Spleen (tissue), 11 donors: ENCODE data around the gene RGMA. TPM values are rescaled to one million over a fixed set of nuclear protein-coding genes. Genes with fewer than 3 reads are reported as not detected.
A peak's percentile ranks its signal among the peaks of the same experiment; 100 is the strongest.

Experiments used
- DNase-seq: peaks from one replicate; pipeline ENCODE4 v3.0.0-alpha.2; 2020
- H3K27ac ChIP-seq, 8 donors: fragments of 200-600 bp; sonication (generic) in 7 of 8; 1 replicate in 4 of 8; 2 replicates in 4 of 8; pipeline versions ENCODE4 v1.5.0 to v1.8.0; 2016 to 2021; ENCODE audit warnings: inconsistent platforms in 4 of 8, mild to moderate bottlenecking in 4 of 8, moderate library complexity in 1 of 8
- H3K27me3 ChIP-seq, 7 donors: fragments of 200-600 bp; sonication (generic) in 6 of 7; replicated peaks in 1 of 7; 1 replicate in 4 of 7; 2 replicates in 3 of 7; pipeline versions ENCODE4 v1.5.0 to v1.8.0; 2016 to 2021; ENCODE audit warnings: inconsistent platforms in 3 of 7, mild to moderate bottlenecking in 1 of 7
- H3K36me3 ChIP-seq, 6 donors: fragments of 200-600 bp; sonication (generic) in 5 of 6; 1 replicate in 4 of 6; 2 replicates in 2 of 6; pipeline versions ENCODE4 v1.5.0 to v1.8.0; 2016 to 2021; ENCODE audit warnings: inconsistent platforms in 2 of 6
- H3K4me1 ChIP-seq, 6 donors: fragments of 200-600 bp; sonication (generic) in 5 of 6; 1 replicate in 3 of 6; 2 replicates in 3 of 6; pipeline versions ENCODE4 v1.5.0 to v1.8.0; 2016 to 2021; ENCODE audit warnings: inconsistent platforms in 3 of 6
- H3K4me3 ChIP-seq, 8 donors: fragments of 200-600 bp; sonication (generic) in 7 of 8; 1 replicate in 4 of 8; 2 replicates in 4 of 8; pipeline versions ENCODE4 v1.5.0 to v1.8.0; 2016 to 2021; ENCODE audit warnings: inconsistent platforms in 4 of 8, mild to moderate bottlenecking in 4 of 8, moderate library complexity in 2 of 8
- H3K9me3 ChIP-seq, 8 donors: fragments of 200-600 bp; sonication (generic) in 7 of 8; 1 replicate in 4 of 8; 2 replicates in 4 of 8; pipeline versions ENCODE4 v1.5.0 to v1.8.0; 2016 to 2021; ENCODE audit warnings: inconsistent platforms in 4 of 8
- CTCF ChIP-seq, 11 experiments: fragments of 200-600 bp in 7 of 11; fragments of 450-650 bp in 4 of 11; sonication (generic) in 4 of 11; IDR thresholded peaks in 8 of 11; conservative IDR thresholded peaks in 3 of 11; 1 replicate in 7 of 11; 2 replicates in 4 of 11; pipeline versions ENCODE4 v1.4.0 to v1.8.0; 2016 to 2021; ENCODE audit warnings: antibody characterized with exemption in 11 of 11, inconsistent platforms in 4 of 11, mild to moderate bottlenecking in 1 of 11
- POLR2A ChIP-seq, 3 donors: fragments of 450-650 bp; IDR thresholded peaks; one replicate each; pipeline ENCODE4 v1.5.1; 2017; ENCODE audit warnings: antibody characterized with exemption in 3 of 3, mild to moderate bottlenecking in 1 of 3
- POLR2AphosphoS5 ChIP-seq, 3 donors: sonication (generic); formaldehyde crosslinking; IDR thresholded peaks; one replicate each; pipeline ENCODE4 v1.5.1; 2017; ENCODE audit warnings: antibody characterized with exemption in 3 of 3
- WGBS, 5 donors: extraction: QIAGEN DNeasy Blood & Tissue Kit in 3 of 5; methylation state at CpG; one replicate each; pipeline versions ENCODE4 v1.1.5 to v1.1.7; 2013 to 2018; 5-methylcytosine and 5-hydroxymethylcytosine counted together
- intact Hi-C: fragments of 100-400 bp; cut with DNase I; formaldehyde crosslinking; loops from one replicate; pipeline ENCODE4 v1.15.0; 2023; ENCODE audit warnings: low total_unique reads
- polyA plus RNA-seq, 3 donors: library from polyadenylated mRNA; stranded (reverse); fragments of 200-250 nt; gene quantifications; one replicate each; pipeline ENCODE4 v1.2.1, GENCODE V29; 2013
- total RNA-seq, 7 donors: library from RNA; depleted of rRNA in 3 of 7; stranded (reverse); fragments of >200 nt in 3 of 7; fragmentation: NEBNext Ultra II Directional in 4 of 7; extraction: Animal tissue kit (Norgen Biotek cat#: 25700) in 4 of 7; gene quantifications; one replicate each; pipeline versions ENCODE4 v1.1.0 to v1.2.1, GENCODE V29; 2016 to 2021
- donor health status: healthy with polysubstance abuse.
- donor health status: DM: no; HTN: no; CAD: no; lungs with moderate emphysema.
- donor health status: DM: no; HTN: no; CAD: no.
- donor health status: Bipolar disorder and iron deficiency.
- donor health status: healthy.
- donor health status: DM: no; HTN: no; CAD: no.
- donor health status: DM: yes; HTN: yes; CAD: no.

RGMA gene
- total and polyA plus RNA-seq, 10 donors = 0.37 to 3.1 (median 1.2) TPM

GRCh38 chr15:93029214-93029835, 59.7 kb downstream of the RGMA start:
- Histone ChIP-seq H3K36me3 (peaks cover 0 to 40% (median 29%) of the 10 kb centered on the region in 6 donors), H3K27ac (peak overlapping the region in 7 of 8 donors; percentile 80 to 95 (median 85)), H3K4me1 (peaks cover 6 to 69% (median 54%) of the 10 kb centered on the region in 6 donors), H3K27me3 (peaks cover 0 to 4% (median 0%) of the 10 kb centered on the region in 7 donors), H3K4me3 (peak overlapping the region in 1 of 8 donors; percentile 37), H3K9me3 (no peaks in the 10 kb centered on the region)
- peak; percentile 81 for DNase-seq
- intact Hi-C loops = no loop called here
- 37 to 66% (median 56%) methylated on average over 14 to 17 of the region's 17 CpGs for WGBS, 5 donors
- TF ChIP-seq POLR2AphosphoS5 (IDR thresholded peaks at IDR 0.05) (peak in 2 of 3 donors; percentile 29 to 47), POLR2A (IDR thresholded peaks at IDR 0.05) (no peak)

DNA sequence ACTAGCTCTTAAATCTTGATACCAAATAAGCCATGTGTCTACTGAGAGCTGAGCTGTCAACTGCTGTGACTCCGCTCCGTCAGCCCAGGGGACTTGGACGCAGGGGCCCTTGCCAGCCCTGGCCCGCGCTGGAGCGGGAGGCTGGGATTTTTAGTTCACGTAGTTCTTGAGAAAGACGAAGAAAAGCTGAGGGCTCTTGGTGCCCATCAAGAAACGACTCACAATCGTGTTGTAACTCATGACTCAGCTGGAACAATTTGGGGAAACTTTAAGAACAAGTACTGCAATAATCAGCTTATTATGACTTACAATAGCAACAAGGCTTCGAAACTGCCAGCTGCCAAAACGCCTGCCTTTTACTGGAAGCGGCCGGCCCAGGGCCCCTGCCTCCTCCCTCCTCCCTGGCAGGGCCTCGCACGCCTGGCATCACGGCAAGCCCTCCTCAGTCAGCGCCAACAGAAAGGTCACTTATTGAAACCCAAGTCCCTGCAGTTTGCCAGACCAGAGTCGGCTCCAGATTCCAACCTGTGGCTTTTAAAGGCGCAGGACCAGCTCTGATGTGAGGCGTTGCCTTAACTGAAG, 60.3 kb downstream of the RGMA start:
- Histone ChIP-seq H3K36me3 (peaks cover 0 to 46% (median 34%) of the 10 kb centered on the region in 6 donors), H3K9me3 (no peaks in the 10 kb centered on the region), H3K27me3 (peaks cover 0 to 4% (median 0%) of the 10 kb centered on the region in 7 donors), H3K27ac (peak overlapping the region in 7 of 8 donors; percentile 80 to 95 (median 85)), H3K4me3 (peak overlapping the region in 1 of 8 donors; percentile 37), H3K4me1 (peaks cover 6 to 73% (median 54%) of the 10 kb centered on the region in 6 donors)
- WGBS, 5 donors = 45 to 75% (median 52%) methylated on average over 21 of the region's 21 CpGs
- DNase-seq = peak; percentile 89
- intact Hi-C loops = no loop called here
- TF ChIP-seq POLR2AphosphoS5 (IDR thresholded peaks at IDR 0.05) (peak; percentile 35 to 81 (median 59)), CTCF (IDR thresholded peaks at IDR 0.05 in 8 of 11, conservative IDR thresholded peaks at IDR 0.05 in 3 of 11) (no peak)

DNA sequence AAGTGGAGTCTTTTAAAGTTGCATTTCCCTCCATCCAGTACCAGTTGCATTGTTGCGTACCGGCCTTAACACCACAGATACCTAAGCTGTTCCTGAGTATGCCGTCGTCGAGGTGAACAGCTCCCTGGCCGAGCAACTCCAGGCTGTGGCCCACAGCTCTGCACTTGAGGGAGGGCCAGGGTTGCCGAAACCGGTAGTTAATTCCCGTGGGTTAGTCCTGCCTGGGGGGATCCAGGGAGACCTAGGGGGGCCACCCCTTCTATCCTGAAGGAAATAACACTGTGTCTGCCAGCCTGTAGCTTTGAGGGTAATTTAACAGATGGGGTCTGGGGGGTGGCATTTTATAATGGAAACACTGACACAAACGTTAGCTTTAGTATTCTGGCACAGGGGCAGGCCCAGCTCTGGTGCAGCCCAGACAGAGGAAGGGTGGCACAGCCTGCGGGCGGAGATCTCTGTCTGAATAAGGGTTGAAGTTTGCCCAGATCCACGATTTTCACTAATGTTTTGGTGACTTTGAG, 60.8 kb downstream of the RGMA start:
- Histone ChIP-seq H3K9me3 (no peaks in the 10 kb centered on the region), H3K4me1 (peaks cover 6 to 78% (median 54%) of the 10 kb centered on the region in 6 donors), H3K27me3 (peaks cover 0 to 4% (median 0%) of the 10 kb centered on the region in 7 donors), H3K27ac (peak overlapping the region in 7 of 8 donors; percentile 80 to 95 (median 85)), H3K36me3 (peaks cover 0 to 51% (median 37%) of the 10 kb centered on the region in 6 donors), H3K4me3 (peak overlapping the region in 1 of 8 donors; percentile 37)
- DNase-seq = no peak
- TF ChIP-seq CTCF (IDR thresholded peaks at IDR 0.05 in 8 of 11, conservative IDR thresholded peaks at IDR 0.05 in 3 of 11) = no peak
- TF ChIP-seq POLR2AphosphoS5 (IDR thresholded peaks at IDR 0.05) = no peak
- TF ChIP-seq POLR2A (IDR thresholded peaks at IDR 0.05) = no peak
- intact Hi-C loops = no loop called here
- WGBS, 5 donors = 73 to 88% (median 81%) methylated on average over 13 of the region's 13 CpGs

DNA sequence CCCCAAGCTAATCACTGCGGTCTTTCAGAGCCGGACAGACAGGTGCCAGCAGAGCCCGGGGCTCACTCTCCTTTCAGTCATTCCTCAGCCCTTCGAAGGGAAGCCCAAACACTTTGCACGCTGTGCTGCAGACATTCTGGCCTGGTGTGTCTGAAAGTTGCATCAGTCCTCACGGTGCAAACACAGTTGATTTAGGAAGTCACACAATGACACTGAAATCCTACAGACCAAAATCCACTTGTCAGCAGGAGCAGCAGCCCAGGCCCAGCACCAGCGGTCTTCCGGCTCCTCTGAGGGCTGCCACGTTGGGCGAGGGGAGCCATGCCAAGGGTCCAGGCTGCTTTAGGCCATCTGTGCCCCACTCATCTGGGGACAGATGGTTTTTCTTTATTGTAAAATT, 61.6 kb downstream of the RGMA start:
- intact Hi-C loops = no loop called here
- peak; percentile 84 for DNase-seq
- TF ChIP-seq CTCF (IDR thresholded peaks at IDR 0.05 in 8 of 11, conservative IDR thresholded peaks at IDR 0.05 in 3 of 11) (no peak), POLR2AphosphoS5 (IDR thresholded peaks at IDR 0.05) (peak; percentile 47 to 78 (median 74))
- Histone ChIP-seq H3K27ac (peak overlapping the region in 7 of 8 donors; percentile 72 to 95 (median 85)), H3K36me3 (peaks cover 0 to 59% (median 45%) of the 10 kb centered on the region in 6 donors), H3K9me3 (no peaks in the 10 kb centered on the region), H3K27me3 (peaks cover 0 to 4% (median 0%) of the 10 kb centered on the region in 7 donors), H3K4me1 (peaks cover 6 to 85% (median 55%) of the 10 kb centered on the region in 6 donors), H3K4me3 (peak overlapping the region in 1 of 8 donors; percentile 28)
- 64 to 86% (median 78%) methylated on average over 6 to 10 of the region's 10 CpGs for WGBS, 5 donors
